GF-D8 (cell line): ENCODE data around the gene SMTNL1.

Experiments
- DNase-seq: peaks from one replicate; lab custom pipeline; 2025; lab: John Stamatoyannopoulos, UW

The SMTNL1 gene

DNA sequence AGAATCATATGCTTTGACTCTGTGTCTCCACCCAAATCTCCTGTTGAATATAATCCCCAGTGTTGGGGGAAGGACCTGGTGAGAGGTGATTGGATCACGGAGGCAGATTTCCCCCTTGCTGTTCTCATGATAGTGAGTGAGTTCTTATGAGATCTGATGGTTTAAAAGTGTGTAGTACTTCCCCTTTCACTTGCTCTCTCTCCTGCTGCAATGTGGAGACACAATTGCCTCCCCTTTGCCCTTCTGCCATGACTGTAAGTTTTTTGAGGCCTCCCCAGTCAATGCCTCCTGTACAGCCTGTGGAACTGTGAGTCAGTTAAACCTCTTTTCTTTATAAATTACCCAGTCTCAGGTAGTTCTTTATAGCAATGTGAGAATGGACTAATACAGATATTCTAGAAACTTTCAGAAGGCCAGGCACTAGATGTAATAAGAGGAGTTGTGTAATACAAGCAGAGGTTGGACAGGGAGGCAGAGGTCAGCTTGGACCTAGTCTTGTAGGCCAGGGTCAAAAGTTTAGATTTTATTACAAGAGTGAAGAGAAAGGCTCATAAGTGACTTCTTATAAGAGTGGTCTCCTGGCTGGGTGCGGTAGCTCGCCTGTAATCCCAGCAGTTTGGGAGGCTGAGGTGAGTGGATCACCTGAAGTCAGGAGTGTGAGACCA, 50.8 kb downstream of the SMTNL1 start:
- DNase-seq: no peak

- no peak for DNase-seq
Observed at GRCh38 chr11:57596266-57596885, 59.0 kb downstream of the SMTNL1 start.

DNA sequence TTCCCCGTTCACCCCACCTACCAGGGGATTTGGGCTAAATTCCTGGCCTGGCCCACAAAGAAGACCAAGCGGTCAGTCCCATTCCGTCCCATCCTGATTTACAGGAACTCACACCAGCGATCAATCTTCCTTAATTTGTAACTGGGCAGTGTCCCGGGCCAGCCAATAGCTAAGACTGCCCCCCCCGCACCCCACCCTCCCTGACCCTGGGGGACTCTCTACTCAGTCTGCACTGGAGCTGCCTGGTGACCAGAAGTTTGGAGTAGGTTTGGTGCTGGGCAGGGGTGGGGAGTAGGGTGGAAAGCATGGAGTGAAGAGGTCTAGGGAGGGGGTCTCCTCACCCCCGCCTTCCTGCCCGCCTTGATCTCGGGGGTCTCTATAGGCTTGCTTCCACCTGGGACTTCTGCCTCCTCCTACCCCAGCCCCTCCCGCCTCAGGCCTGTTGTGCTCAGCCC, 60.1 kb downstream of the SMTNL1 start, which contains the start of gene SERPING1:
TSS of gene SERPING1 (plus strand) at position 225 of the 455 bp plus-strand sequence. CDS start 586 bp downstream, outside the sequence.
- DNase-seq: no peak

DNA sequence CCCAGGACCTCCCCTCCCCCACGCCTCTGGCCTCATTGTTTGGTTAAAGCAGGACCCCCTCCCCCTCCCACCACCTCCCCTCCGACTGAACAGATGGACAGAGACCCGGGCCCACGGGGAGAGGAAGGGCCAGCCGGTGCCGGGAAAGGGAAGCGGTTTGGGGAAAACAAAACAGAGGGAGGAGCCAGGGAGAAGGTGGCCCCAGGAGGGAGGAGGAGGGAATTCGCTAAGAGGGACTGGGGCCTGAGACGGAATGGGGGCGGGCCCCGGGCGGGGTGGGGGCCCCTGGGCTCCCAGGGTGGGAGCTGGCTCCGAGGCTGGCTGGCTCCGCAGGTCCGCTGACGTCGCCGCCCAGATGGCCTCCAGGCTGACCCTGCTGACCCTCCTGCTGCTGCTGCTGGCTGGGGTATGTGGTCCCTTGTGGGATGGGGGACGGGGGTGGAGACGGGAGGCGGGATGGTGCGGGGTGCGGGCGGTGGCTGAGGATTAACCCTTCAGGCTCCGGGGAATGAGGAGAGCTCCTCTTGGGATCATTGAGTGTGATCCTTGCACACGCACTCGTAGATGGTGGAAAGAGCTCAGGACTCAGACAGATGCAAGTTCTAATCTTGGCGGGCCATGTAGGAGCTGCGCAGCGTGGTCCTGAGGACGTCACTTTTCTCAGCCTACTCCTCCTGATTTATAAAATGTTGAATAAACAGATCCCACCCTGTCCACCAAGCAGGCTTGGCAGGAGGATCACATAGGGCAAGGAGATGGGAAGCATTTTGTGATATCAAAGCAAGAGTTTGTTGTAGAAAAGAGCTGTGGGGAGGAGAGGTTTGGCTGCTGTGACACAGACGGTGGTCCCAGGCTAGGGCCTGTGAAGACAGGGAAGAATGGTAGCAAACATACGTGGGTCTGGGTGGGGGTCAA, 60.8 kb downstream of the SMTNL1 start:
- DNase-seq: no peak

DNA sequence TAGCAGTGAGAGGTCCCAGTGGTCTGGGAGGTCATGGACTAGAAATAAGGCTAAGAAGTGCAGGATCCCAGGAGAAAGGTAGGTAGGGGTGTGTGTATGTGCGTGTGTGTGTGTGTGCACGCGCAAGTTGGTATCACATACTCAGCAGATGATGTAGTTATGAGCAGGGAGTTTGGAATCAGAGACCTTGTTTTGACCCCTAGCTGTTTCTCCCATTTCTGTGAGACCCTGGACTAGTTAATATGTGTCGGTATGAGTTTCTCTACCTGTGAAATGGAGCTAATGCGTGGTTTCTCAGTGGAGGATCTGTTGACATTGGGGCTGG, 61.4 kb downstream of the SMTNL1 start:
- DNase-seq: no peak

GRCh38 chr11:57599381-57599780, 62.0 kb downstream of the SMTNL1 start:
- no peak for DNase-seq
